ENCODE results near the gene HES4. TPM values are rescaled to one million over a fixed set of nuclear protein-coding genes. Genes with fewer than 3 reads are reported as not detected.

Gene HES4
- total RNA-seq, 2 experiments from 2014 or later, result 0.45 to 0.50 TPM

DNA sequence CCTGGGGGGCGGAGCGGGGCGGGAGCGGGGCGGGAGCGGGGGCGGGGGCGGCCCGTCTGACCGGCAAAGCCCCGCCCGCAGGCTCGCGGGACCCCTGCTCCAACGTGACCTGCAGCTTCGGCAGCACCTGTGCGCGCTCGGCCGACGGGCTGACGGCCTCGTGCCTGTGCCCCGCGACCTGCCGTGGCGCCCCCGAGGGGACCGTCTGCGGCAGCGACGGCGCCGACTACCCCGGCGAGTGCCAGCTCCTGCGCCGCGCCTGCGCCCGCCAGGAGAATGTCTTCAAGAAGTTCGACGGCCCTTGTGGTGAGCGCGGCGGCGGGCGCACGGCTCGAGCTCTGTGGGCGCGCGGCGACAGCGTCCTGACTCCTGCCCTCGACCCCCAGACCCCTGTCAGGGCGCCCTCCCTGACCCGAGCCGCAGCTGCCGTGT is 41.2 kb upstream of the HES4 start:
- Mint-ChIP-seq H3K9me3 (ENCODE audit: insufficient read depth) (no peaks in the 10 kb centered on the region), H3K36me3 (ENCODE audit: low read depth) (peaks cover 5% of the 10 kb centered on the region), H3K4me1 (ENCODE audit: low read depth) (peaks cover 25% of the 10 kb centered on the region), H3K4me3 (no peak overlapping the region), H3K27me3 (ENCODE audit: low read depth) (no peaks in the 10 kb centered on the region), H3K27ac (no peak overlapping the region)
- ATAC-seq (peak; percentile 27), DNase-seq (no peak)
- POLR2A ChIA-PET, result interaction anchor here (0.6 to 3.4 kb wide), 5 partner anchors 14 to 210 kb away, joined by 3 to 26 read pairs (median 4); partner anchors contain the start of genes AGRN and ISG15
- CTCF ChIA-PET, result interaction anchor here (0.9 to 4.2 kb wide), 8 partner anchors 17 to 77 kb away, joined by 3 to 27 read pairs (median 10); partner anchors contain the start of gene ISG15

DNA sequence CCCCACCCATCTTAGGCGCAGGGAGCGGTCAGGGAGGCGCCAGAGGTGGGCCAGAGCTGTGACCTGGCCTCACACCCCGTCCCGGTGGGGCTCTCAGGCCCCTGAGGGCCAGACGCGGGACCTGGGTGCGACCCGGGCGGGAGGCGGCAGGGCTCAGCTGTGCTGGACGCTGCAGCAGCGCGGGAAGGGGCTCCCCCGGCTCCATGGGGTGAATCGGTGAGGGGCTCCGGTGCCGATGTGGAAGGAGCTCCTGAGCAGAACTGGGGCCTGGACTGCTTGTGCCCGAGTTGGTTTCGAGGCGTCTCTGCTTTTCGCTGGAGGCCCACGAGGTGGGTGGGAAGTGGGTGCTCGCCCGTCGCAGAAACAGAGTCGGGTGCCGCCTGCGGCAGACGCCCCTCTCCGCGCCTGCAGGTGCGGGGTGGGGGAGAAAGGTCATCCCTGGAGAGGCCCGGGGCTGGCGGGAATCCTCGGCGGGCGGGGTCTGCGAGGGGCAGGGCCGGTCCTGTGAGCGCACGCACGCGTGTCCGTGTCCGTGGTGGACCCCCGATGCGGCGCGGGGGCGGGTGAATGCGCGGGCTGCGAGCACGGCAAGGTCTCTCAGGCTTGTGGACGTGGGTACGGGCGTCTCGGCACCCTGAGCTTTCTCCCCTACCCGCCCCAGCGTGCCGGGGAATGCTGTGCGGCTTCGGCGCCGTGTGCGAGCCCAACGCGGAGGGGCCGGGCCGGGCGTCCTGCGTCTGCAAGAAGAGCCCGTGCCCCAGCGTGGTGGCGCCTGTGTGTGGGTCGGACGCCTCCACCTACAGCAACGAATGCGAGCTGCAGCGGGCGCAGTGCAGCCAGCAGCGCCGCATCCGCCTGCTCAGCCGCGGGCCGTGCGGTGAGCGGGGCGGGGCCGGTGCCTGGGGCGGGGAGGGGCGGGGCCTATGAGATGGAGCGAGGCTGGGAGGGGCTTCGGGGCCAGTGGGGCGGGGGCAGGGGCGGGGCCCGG is 40.4 kb upstream of the HES4 start:
- Mint-ChIP-seq H3K27me3 (ENCODE audit: low read depth) (peaks cover 2% of the 10 kb centered on the region), H3K27ac (peak overlapping the region; percentile 58), H3K36me3 (ENCODE audit: low read depth) (peaks cover 5% of the 10 kb centered on the region), H3K9me3 (ENCODE audit: insufficient read depth) (no peaks in the 10 kb centered on the region), H3K4me3 (peak overlapping the region; percentile 49), H3K4me1 (ENCODE audit: low read depth) (peaks cover 27% of the 10 kb centered on the region)
- ATAC-seq (peak; percentile 89), DNase-seq (peak; percentile 90)
- POLR2A ChIA-PET, result interaction anchor here (0.6 to 3.4 kb wide), 7 partner anchors 14 to 210 kb away, joined by 3 to 26 read pairs (median 4); partner anchors contain the start of genes AGRN and ISG15
- CTCF ChIA-PET, result interaction anchor here (0.9 to 4.2 kb wide), 11 partner anchors 17 to 81 kb away, joined by 3 to 27 read pairs (median 7); partner anchors contain the start of gene ISG15

DNA sequence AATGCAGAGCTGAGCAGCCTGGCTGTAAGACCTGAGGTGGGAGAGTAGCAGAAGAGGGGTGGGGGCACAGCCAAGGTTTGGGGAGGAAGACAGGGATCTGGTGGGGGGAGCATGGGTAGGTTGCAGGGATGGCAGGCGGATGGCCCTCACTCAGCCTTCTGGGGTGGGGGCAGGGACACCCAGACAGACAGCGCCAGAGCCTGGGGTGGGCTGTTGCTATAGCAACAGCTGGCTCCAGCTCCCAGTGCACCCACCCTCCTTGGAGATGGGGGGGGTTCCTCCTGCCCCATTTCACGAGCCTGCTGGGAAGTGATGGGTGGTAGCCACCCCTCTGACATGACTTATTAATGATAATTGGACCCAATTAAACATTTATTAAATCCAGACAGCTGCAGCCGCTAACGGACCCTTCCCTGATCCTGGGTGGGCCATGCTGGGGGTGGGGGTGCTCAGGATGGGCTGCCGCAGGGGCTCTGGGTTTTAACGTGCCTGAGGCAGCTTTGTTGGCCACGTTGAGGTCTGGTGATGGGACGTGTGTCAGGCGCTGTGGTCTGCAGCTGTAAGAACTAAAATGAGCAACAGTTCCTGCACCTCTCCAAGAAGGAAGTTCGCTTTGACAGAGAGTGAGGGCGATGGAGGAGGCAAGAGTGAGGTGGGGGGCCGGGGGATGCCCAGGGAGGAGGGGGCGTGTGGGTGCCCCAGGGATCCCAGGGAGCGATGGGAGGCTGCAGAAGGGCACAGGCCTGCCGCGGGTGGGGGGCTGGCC is 39.4 kb upstream of the HES4 start:
- Mint-ChIP-seq H3K27me3 (ENCODE audit: low read depth) (peaks cover 2% of the 10 kb centered on the region), H3K4me3 (peak overlapping the region; percentile 49), H3K36me3 (ENCODE audit: low read depth) (peaks cover 5% of the 10 kb centered on the region), H3K27ac (peak overlapping the region; percentile 58), H3K4me1 (ENCODE audit: low read depth) (peaks cover 27% of the 10 kb centered on the region), H3K9me3 (ENCODE audit: insufficient read depth) (no peaks in the 10 kb centered on the region)
- POLR2A ChIA-PET, result interaction anchor here (0.8 to 3.4 kb wide), 6 partner anchors 20 to 211 kb away, joined by 3 to 26 read pairs (median 8); partner anchors contain the start of genes AGRN and ISG15
- peak; percentile 52 for DNase-seq
- no peak for ATAC-seq
- CTCF ChIA-PET, result interaction anchor here (1.0 to 4.2 kb wide), 9 partner anchors 20 to 82 kb away, joined by 3 to 27 read pairs (median 9); partner anchors contain the start of gene ISG15

DNA sequence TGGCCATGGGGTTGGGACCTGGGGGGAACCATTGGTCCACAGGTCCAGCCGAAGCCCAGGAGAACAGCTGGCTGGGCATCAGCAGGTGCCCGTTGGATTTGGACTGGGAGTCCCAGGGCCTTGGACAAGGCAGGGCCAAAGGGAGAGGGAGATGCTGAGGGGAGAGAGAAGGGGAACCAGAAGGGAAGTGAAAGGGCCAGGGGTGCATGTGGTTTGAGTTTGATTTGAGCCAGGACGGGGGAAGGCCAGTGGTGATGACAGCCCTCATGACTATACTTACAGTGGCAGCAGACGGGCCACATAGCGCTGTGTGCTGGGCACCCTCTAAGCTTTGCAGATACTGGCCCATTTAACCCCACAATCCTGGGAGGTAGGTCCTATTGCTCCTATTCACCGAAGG is 38.8 kb upstream of the HES4 start:
- ChIA-PET CTCF (interaction anchor here (1.9 to 4.2 kb wide), 4 partner anchors 20 to 37 kb away, joined by 7 to 27 read pairs (median 13); no protein-coding TSS in a partner anchor), POLR2A (interaction anchor here (1.7 to 3.4 kb wide), 4 partner anchors 19 to 25 kb away, joined by 4 to 26 read pairs (median 16); partner anchors contain the start of genes AGRN and ISG15)
- H3K27ac Mint-ChIP-seq, result peak overlapping the region; percentile 52
- DNase-seq, result no peak
- H3K27me3 Mint-ChIP-seq (ENCODE audit: low read depth), result peaks cover 2% of the 10 kb centered on the region
- H3K36me3 Mint-ChIP-seq (ENCODE audit: low read depth), result peaks cover 5% of the 10 kb centered on the region
- ATAC-seq, result no peak
- H3K4me1 Mint-ChIP-seq (ENCODE audit: low read depth), result peaks cover 27% of the 10 kb centered on the region
- no peaks in the 10 kb centered on the region for H3K9me3 Mint-ChIP-seq (ENCODE audit: insufficient read depth)
- no peak overlapping the region for H3K4me3 Mint-ChIP-seq

DNA sequence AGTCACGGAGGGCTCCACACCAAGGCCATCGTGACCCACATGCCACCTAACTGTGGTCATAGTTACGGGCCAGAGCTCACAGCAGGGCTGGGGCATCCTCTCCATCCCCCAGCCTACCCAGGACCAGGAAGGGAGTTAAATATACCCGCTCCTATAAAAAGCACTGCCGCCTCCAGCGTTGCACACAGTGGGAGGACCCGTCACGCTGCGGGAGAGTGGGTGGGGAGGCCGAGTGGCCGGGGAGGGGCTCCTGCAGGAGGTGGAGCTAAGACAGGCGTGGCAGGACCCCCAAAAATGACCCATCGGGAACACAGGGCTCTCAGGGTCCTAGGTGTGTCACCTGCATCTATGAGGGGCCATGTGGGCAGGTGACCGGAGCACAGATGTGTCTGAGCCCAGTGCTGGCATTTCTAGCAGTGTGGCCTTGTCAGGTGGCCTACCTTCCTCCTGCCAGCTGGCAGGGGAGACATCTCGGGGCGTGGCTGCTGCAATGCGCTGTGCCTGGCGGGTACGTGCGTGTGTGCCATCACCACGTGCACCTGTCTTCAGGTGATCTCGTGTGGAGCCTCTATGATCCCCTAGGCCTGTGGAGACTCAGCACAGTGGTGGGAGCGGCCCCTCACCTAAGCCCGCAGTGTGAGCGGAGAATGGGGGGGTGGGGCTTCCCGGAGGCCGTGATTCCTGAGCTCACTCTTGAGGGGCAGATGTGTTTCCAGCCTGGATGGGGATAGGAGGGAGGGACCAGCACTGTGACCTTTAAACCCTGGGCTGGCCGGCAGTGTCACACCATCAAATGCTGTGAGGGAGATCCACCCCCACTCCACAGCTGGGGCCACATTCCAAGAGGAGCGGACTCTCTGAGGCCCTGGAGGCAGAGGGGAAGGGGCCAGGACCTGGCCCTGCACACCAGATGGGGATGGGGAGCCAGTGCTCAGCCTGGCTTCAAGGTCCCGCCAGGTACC is 37.8 kb upstream of the HES4 start:
- no peaks in the 10 kb centered on the region for H3K9me3 Mint-ChIP-seq (ENCODE audit: insufficient read depth)
- ChIA-PET POLR2A (interaction anchor here (1.7 to 3.4 kb wide), 3 partner anchors 18 to 26 kb away, joined by 4 to 26 read pairs (median 13); partner anchors contain the start of gene AGRN), CTCF (interaction anchor here (0.6 to 4.2 kb wide), 3 partner anchors 19 to 26 kb away, joined by 3 to 27 read pairs (median 16); no protein-coding TSS in a partner anchor)
- no peak for ATAC-seq
- peaks cover 27% of the 10 kb centered on the region for H3K4me1 Mint-ChIP-seq (ENCODE audit: low read depth)
- peaks cover 2% of the 10 kb centered on the region for H3K27me3 Mint-ChIP-seq (ENCODE audit: low read depth)
- peaks cover 2% of the 10 kb centered on the region for H3K36me3 Mint-ChIP-seq (ENCODE audit: low read depth)
- no peak overlapping the region for H3K4me3 Mint-ChIP-seq
- no peak for DNase-seq
- H3K27ac Mint-ChIP-seq, result no peak overlapping the region

DNA sequence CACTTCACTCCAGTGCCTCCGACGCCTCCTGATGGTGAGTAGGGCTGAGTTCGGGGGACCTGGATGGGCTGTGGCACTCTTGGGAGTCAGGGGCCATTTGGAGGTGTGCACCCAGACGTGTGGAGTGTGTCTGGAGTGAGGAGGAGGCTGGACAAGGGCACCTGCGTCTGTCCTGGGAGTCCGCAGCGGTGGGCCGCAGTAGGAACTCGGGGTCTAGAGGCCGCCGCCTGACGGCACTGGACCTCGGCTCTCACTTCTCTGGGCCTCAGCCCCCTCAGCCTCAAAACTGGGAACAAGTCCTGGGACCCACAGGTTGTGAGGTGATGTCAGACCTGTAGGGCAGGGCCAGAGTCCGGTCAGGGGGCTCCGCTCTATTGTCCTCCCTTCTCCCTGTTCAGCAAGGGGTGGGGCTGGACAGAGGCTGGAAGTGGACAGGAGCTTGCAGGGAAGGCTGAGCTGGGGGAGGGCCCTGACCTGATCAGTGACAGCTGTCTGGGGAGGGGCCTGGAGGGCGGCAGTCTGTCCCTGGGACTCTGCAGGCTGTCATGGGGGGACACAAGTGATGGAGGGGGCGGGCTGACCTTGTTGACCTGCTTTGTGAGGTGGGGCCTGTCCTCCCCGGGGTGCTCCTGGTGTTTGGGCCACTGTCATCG is 35.5 kb upstream of the HES4 start:
- ChIA-PET CTCF (interaction anchor here (1.6 kb wide), 1 partner anchor 51 kb away, joined by 4 read pairs; no protein-coding TSS in a partner anchor), POLR2A (no interaction called here)
- H3K27me3 Mint-ChIP-seq (ENCODE audit: low read depth), result peaks cover 2% of the 10 kb centered on the region
- H3K4me3 Mint-ChIP-seq, result no peak overlapping the region
- H3K9me3 Mint-ChIP-seq (ENCODE audit: insufficient read depth), result no peaks in the 10 kb centered on the region
- ATAC-seq (no peak), DNase-seq (no peak)
- H3K27ac Mint-ChIP-seq, result no peak overlapping the region
- peaks cover 32% of the 10 kb centered on the region for H3K4me1 Mint-ChIP-seq (ENCODE audit: low read depth)
- peaks cover 2% of the 10 kb centered on the region for H3K36me3 Mint-ChIP-seq (ENCODE audit: low read depth)

DNA sequence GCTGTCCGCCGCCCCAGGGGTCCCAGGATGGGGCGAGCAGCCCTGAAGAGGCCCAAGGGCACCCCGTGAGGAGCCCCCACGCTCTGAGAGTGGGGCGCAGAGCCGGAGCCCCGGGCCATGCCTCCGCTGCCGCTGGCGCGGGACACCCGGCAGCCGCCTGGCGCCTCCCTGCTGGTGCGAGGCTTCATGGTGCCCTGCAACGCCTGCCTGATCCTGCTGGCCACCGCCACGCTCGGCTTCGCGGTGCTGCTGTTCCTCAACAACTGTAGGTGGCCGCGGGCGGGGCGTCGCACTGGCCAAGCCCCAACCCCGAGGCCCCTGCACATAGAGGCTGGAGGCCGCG is 34.5 kb upstream of the HES4 start:
- Mint-ChIP-seq H3K27ac (no peak overlapping the region), H3K9me3 (ENCODE audit: insufficient read depth) (no peaks in the 10 kb centered on the region), H3K4me3 (peak overlapping the region; percentile 56), H3K36me3 (ENCODE audit: low read depth) (peaks cover 2% of the 10 kb centered on the region), H3K4me1 (ENCODE audit: low read depth) (peaks cover 25% of the 10 kb centered on the region), H3K27me3 (ENCODE audit: low read depth) (peaks cover 2% of the 10 kb centered on the region)
- DNase-seq (no peak), ATAC-seq (no peak)
- ChIA-PET CTCF (interaction anchor here (0.6 to 4.0 kb wide), 6 partner anchors 16 to 83 kb away, joined by 3 to 52 read pairs (median 6); partner anchors contain the start of gene AGRN), POLR2A (no interaction called here)

DNA sequence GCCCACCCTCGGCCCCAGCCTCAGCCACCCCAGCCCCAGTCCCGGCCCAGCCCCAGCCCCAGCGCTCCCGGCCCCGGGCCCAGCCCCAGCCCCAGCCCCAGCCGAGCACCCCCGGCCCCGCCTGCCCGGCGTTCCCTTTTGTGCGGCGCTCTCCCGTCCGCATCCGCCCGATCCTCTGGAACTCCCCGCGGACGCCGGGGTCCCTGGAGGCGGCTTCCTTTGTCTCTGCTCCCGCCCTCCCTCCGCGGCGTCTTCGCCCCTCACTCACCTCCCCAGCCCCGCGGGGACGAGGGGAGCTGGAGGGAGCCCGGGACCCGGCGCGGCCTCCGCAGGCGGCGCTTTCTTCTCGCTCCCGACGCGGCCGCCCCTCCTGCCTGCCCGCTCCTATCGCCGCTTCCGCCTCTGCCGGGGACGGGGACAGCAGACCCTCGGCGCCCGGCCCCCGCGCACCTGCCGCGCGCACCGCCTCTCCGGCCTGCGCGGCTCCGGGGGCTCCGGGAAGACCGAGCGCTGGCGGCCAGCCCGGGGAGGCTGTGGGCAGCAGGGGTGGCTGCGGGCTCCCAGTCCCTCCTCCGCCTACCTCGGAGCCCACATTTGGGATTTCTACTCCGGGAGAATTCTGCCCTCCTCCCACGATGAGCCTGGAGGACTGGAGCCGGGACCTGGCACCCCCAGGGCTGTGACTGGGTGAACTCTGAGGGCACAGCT is 34.0 kb upstream of the HES4 start:
- POLR2A ChIA-PET, result interaction anchor here (0.8 to 1.5 kb wide), 2 partner anchors 29 to 341 kb away, joined by 3 to 13 read pairs; partner anchors contain the start of gene AURKAIP1
- Mint-ChIP-seq H3K27me3 (ENCODE audit: low read depth) (peaks cover 2% of the 10 kb centered on the region), H3K9me3 (ENCODE audit: insufficient read depth) (no peaks in the 10 kb centered on the region), H3K27ac (no peak overlapping the region), H3K4me3 (peak overlapping the region; percentile 56), H3K4me1 (ENCODE audit: low read depth) (peaks cover 19% of the 10 kb centered on the region), H3K36me3 (ENCODE audit: low read depth) (peaks cover 2% of the 10 kb centered on the region)
- DNase-seq, result no peak
- CTCF ChIA-PET, result interaction anchor here (0.6 to 4.0 kb wide), 14 partner anchors 10 to 258 kb away, joined by 3 to 52 read pairs (median 6); partner anchors contain the start of gene AGRN
- ATAC-seq, result peak; percentile 10

DNA sequence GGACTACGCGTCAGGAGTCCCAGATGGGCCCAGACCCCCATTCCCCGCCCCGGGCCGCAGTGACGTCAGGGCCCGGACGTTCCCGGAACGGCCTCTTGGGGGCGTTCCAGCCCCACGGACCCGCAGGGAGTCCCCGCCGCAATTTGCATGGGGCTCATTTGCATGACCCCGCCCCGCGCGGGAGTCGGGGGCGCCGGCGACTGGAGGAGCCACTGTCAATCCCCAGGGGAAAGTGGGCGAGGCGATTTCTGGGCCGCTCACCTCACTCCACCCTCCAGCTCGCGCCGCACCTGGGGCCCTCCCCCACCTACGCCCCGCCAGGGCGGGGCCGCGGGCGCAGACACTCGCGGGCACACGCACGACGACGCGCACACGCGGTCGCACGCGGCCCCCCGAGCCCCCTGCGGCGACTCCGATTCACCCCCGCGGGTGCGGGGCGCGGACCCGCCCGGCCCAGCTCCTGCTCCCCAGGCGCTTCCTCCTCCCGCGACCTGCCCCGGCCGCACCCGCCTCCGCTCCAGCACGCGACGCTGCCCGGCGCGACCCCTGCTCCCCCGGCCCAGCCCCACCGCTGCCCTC is 33.2 kb upstream of the HES4 start:
- H3K27me3 Mint-ChIP-seq (ENCODE audit: low read depth), result peaks cover 2% of the 10 kb centered on the region
- CTCF ChIA-PET, result interaction anchor here (0.7 to 4.0 kb wide), 16 partner anchors 11 to 339 kb away, joined by 3 to 52 read pairs (median 4); partner anchors contain the start of genes AGRN and ISG15
- ATAC-seq, result peak; percentile 93
- H3K4me1 Mint-ChIP-seq (ENCODE audit: low read depth), result peaks cover 12% of the 10 kb centered on the region
- no peaks in the 10 kb centered on the region for H3K9me3 Mint-ChIP-seq (ENCODE audit: insufficient read depth)
- POLR2A ChIA-PET, result interaction anchor here (0.5 to 1.5 kb wide), 4 partner anchors 30 to 393 kb away, joined by 3 to 13 read pairs (median 3); partner anchors contain the start of gene AURKAIP1
- no peaks in the 10 kb centered on the region for H3K36me3 Mint-ChIP-seq (ENCODE audit: low read depth)
- H3K4me3 Mint-ChIP-seq, result peak overlapping the region; percentile 46
- DNase-seq, result peak; percentile 95
- H3K27ac Mint-ChIP-seq, result no peak overlapping the region

Measured in activated CD8-positive, alpha-beta T cell treated with anti-CD3 and anti-CD28 coated beads, Interleukin-2, amount 10 ng/mL, durations not matched to agents 7 days and 5 days (primary cell).